BJ (cell line): ENCODE measurements around the gene CDC6. TPM values are rescaled to one million over a fixed set of nuclear protein-coding genes. Genes with fewer than 3 reads are reported as not detected.
A peak's percentile ranks its signal among the peaks of the same experiment; 100 is the strongest.

Source experiments
- CTCF ChIA-PET: fragments of 350-600 bp; formaldehyde crosslinking; extraction: SDS; loops from one replicate; lab custom pipeline; 2021; ENCODE audit warnings: antibody characterized with exemption, inconsistent platforms; lab: Yijun Ruan, JAX
- POLR2A ChIA-PET: fragments of 300-600 bp; sonication (Branson Sonifier 250); formaldehyde crosslinking; extraction: SDS; loops from one replicate; lab custom pipeline; 2021; ENCODE audit warnings: antibody characterized with exemption; lab: Charles Lee
- DNase-seq: peaks from one replicate; pipeline ENCODE4 v3.0.0-alpha.2; 2011; ENCODE audit warnings: low read depth
- H3K27me3 ChIP-seq: 2 replicates; pipeline ENCODE4 v1.6.0; 2011; ENCODE audit warnings: low read length; ENCODE audit not compliant: control insufficient read depth, insufficient read depth
- H3K36me3 ChIP-seq: 2 replicates; pipeline ENCODE4 v1.5.1; 2011; ENCODE audit warnings: low read length; ENCODE audit not compliant: control insufficient read depth, insufficient read depth
- H3K4me3 ChIP-seq: 2 replicates; pipeline ENCODE4 v1.5.1; 2011; ENCODE audit warnings: low read depth, mild to moderate bottlenecking, control low read depth, low read length
- CTCF ChIP-seq: IDR thresholded peaks from 2 replicates; pipeline ENCODE4 v1.5.1; 2011; ENCODE audit warnings: low read depth, mild to moderate bottlenecking, control low read depth, inconsistent platforms, low read length, moderate library complexity; ENCODE audit not compliant: insufficient read depth
- polyA plus RNA-seq: library from polyadenylated mRNA; depleted of rRNA; stranded (reverse); fragments of >200 nt; gene quantifications from 2 replicates; pipeline ENCODE4 v1.2.3, GENCODE V29; 2011

CDC6 gene
- polyA plus RNA-seq, 1 experiment: 5.6 TPM

DNA sequence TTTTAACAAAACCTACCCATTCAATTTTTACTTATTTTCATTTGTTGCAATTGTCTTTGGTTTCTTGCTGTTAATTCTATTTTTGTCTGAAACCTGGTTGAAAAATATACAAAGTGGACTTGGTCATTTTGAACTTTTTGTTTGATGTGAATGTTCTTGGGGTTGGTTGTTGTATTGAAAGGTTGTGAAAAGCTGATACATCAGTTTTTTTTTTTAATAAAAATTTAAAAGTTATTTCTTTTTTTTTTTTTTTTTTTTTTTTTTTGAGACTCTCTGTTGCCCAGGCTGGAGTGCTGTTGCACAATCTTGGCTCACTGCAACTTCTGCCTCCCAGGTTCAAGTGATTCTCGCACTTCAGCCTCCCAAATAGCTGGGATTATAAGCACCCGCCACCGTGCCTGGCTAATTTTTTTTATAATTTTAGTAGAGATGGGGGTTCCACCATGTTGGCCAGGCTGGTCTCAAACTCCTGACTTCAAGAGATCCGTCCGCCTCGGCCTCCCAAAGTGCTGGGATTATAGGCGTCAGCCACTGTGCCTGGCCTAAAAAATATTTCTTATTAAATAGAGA is 39.7 kb upstream of the CDC6 start:
- Histone ChIP-seq H3K4me3 (no peak overlapping the region), H3K27me3 (no peaks in the 10 kb centered on the region), H3K36me3 (no peaks in the 10 kb centered on the region)
- no peak for TF ChIP-seq CTCF
- ChIA-PET POLR2A (interaction anchor here (0.7 kb wide), 1 partner anchor 10 kb away, joined by 3 read pairs; no protein-coding TSS in a partner anchor), CTCF (no interaction called here)
- DNase-seq: no peak

GRCh38 chr17:40248507-40248906 is 39.2 kb upstream of the CDC6 start:
- no peaks in the 10 kb centered on the region for H3K36me3 ChIP-seq
- ChIA-PET POLR2A (interaction anchor here (0.7 kb wide), 1 partner anchor 11 kb away, joined by 3 read pairs; no protein-coding TSS in a partner anchor), CTCF (no interaction called here)
- no peak overlapping the region for H3K4me3 ChIP-seq
- no peak for TF ChIP-seq CTCF
- no peaks in the 10 kb centered on the region for H3K27me3 ChIP-seq
- no peak for DNase-seq

GRCh38 chr17:40251576-40251975 is 36.1 kb upstream of the CDC6 start:
- CTCF ChIA-PET: interaction anchor here (1.4 kb wide), 1 partner anchor 39 kb away, joined by 4 read pairs; no protein-coding TSS in a partner anchor
- Histone ChIP-seq H3K36me3 (no peaks in the 10 kb centered on the region), H3K4me3 (no peak overlapping the region), H3K27me3 (no peaks in the 10 kb centered on the region)
- POLR2A ChIA-PET: no interaction called here
- DNase-seq: peak; percentile 92
- no peak for TF ChIP-seq CTCF

- Histone ChIP-seq H3K4me3 (no peak overlapping the region), H3K36me3 (peaks cover 2% of the 10 kb centered on the region), H3K27me3 (no peaks in the 10 kb centered on the region)
- DNase-seq: no peak
- TF ChIP-seq CTCF: no peak
- ChIA-PET POLR2A (interaction anchor here (0.6 kb wide), 1 partner anchor 34 kb away, joined by 5 read pairs; the partner anchor contains the start of gene WIPF2), CTCF (no interaction called here)
Measured at GRCh38 chr17:40253565-40253964, 34.1 kb upstream of the CDC6 start.

- no peak for TF ChIP-seq CTCF
- H3K27me3 ChIP-seq: no peaks in the 10 kb centered on the region
- no peak for DNase-seq
- POLR2A ChIA-PET: interaction anchor here (0.6 kb wide), 1 partner anchor 135 kb away, joined by 3 read pairs; no protein-coding TSS in a partner anchor
- CTCF ChIA-PET: interaction anchor here (1.0 to 1.5 kb wide), 5 partner anchors 17 to 57 kb away, joined by 3 to 5 read pairs (median 4); no protein-coding TSS in a partner anchor
- peaks cover 16% of the 10 kb centered on the region for H3K36me3 ChIP-seq
- no peak overlapping the region for H3K4me3 ChIP-seq
Measured at GRCh38 chr17:40259505-40259904, 28.2 kb upstream of the CDC6 start.
